ENCODE data around the gene CASK.

Gene CASK

GRCh38 chrX:41541386-41541785, 382.0 kb downstream of the CASK start:
- DNase-seq (ENCODE audit: insufficient read length), result no peak
- TF ChIP-seq TAF1 (IDR thresholded peaks at IDR 0.05; ENCODE audit: borderline replicate concordance, low read depth, low read length) (no peak), POLR2A (IDR thresholded peaks at IDR 0.05; ENCODE audit: low read depth, low read length) (no peak), POLR2AphosphoS5 (IDR thresholded peaks at IDR 0.05; ENCODE audit: low read depth, low read length) (no peak)
- FAIRE-seq, result no peak

GRCh38 chrX:41538707-41539106, 384.6 kb downstream of the CASK start:
- TF ChIP-seq POLR2A (IDR thresholded peaks at IDR 0.05; ENCODE audit: low read depth, low read length) (no peak), POLR2AphosphoS5 (IDR thresholded peaks at IDR 0.05; ENCODE audit: low read depth, low read length) (no peak), TAF1 (IDR thresholded peaks at IDR 0.05; ENCODE audit: borderline replicate concordance, low read depth, low read length) (no peak)
- no peak for DNase-seq (ENCODE audit: insufficient read length)
- no peak for FAIRE-seq

GRCh38 chrX:41530085-41530484, 393.3 kb downstream of the CASK start:
- TF ChIP-seq TAF1 (IDR thresholded peaks at IDR 0.05; ENCODE audit: borderline replicate concordance, low read depth, low read length) (no peak), POLR2AphosphoS5 (IDR thresholded peaks at IDR 0.05; ENCODE audit: low read depth, low read length) (no peak), POLR2A (IDR thresholded peaks at IDR 0.05; ENCODE audit: low read depth, low read length) (no peak)
- FAIRE-seq (no peak), DNase-seq (ENCODE audit: insufficient read length) (no peak)

GRCh38 chrX:41529221-41529620, 394.1 kb downstream of the CASK start:
- DNase-seq (ENCODE audit: insufficient read length), result no peak
- no peak for TF ChIP-seq POLR2AphosphoS5 (IDR thresholded peaks at IDR 0.05; ENCODE audit: low read depth, low read length)
- TF ChIP-seq POLR2A (IDR thresholded peaks at IDR 0.05; ENCODE audit: low read depth, low read length), result no peak
- no peak for TF ChIP-seq TAF1 (IDR thresholded peaks at IDR 0.05; ENCODE audit: borderline replicate concordance, low read depth, low read length)
- no peak for FAIRE-seq

GRCh38 chrX:41528784-41529183, 394.6 kb downstream of the CASK start:
- DNase-seq (ENCODE audit: insufficient read length) (no peak), FAIRE-seq (no peak)
- TF ChIP-seq POLR2A (IDR thresholded peaks at IDR 0.05; ENCODE audit: low read depth, low read length) (no peak), POLR2AphosphoS5 (IDR thresholded peaks at IDR 0.05; ENCODE audit: low read depth, low read length) (no peak), TAF1 (IDR thresholded peaks at IDR 0.05; ENCODE audit: borderline replicate concordance, low read depth, low read length) (no peak)

- DNase-seq (ENCODE audit: insufficient read length), result no peak
- no peak for FAIRE-seq
- no peak for TF ChIP-seq TAF1 (IDR thresholded peaks at IDR 0.05; ENCODE audit: borderline replicate concordance, low read depth, low read length)
Measured at GRCh38 chrX:41526925-41527324, 396.4 kb downstream of the CASK start.

GRCh38 chrX:41526271-41526670, 397.1 kb downstream of the CASK start:
- FAIRE-seq (no peak), DNase-seq (ENCODE audit: insufficient read length) (no peak)
- TF ChIP-seq TAF1 (IDR thresholded peaks at IDR 0.05; ENCODE audit: borderline replicate concordance, low read depth, low read length) (no peak), POLR2AphosphoS5 (IDR thresholded peaks at IDR 0.05; ENCODE audit: low read depth, low read length) (no peak), POLR2A (IDR thresholded peaks at IDR 0.05; ENCODE audit: low read depth, low read length) (no peak)

GRCh38 chrX:41522671-41523070, 400.7 kb downstream of the CASK start:
- FAIRE-seq (no peak), DNase-seq (ENCODE audit: insufficient read length) (no peak)
- TF ChIP-seq POLR2A (IDR thresholded peaks at IDR 0.05; ENCODE audit: low read depth, low read length), result no peak
- no peak for TF ChIP-seq POLR2AphosphoS5 (IDR thresholded peaks at IDR 0.05; ENCODE audit: low read depth, low read length)
- TF ChIP-seq TAF1 (IDR thresholded peaks at IDR 0.05; ENCODE audit: borderline replicate concordance, low read depth, low read length), result no peak

GRCh38 chrX:41522081-41522480, 401.3 kb downstream of the CASK start:
- no peak for TF ChIP-seq TAF1 (IDR thresholded peaks at IDR 0.05; ENCODE audit: borderline replicate concordance, low read depth, low read length)
- TF ChIP-seq POLR2AphosphoS5 (IDR thresholded peaks at IDR 0.05; ENCODE audit: low read depth, low read length), result no peak
- TF ChIP-seq POLR2A (IDR thresholded peaks at IDR 0.05; ENCODE audit: low read depth, low read length), result no peak
- FAIRE-seq, result no peak
- no peak for DNase-seq (ENCODE audit: insufficient read length)

- TF ChIP-seq POLR2A (IDR thresholded peaks at IDR 0.05; ENCODE audit: low read depth, low read length) (no peak), TAF1 (IDR thresholded peaks at IDR 0.05; ENCODE audit: borderline replicate concordance, low read depth, low read length) (no peak), POLR2AphosphoS5 (IDR thresholded peaks at IDR 0.05; ENCODE audit: low read depth, low read length) (no peak)
- DNase-seq (ENCODE audit: insufficient read length), result no peak
Measured at GRCh38 chrX:41519468-41519867, 403.9 kb downstream of the CASK start.

GRCh38 chrX:41518841-41519220, 404.5 kb downstream of the CASK start:
- DNase-seq (ENCODE audit: insufficient read length) (no peak), FAIRE-seq (no peak)
- TF ChIP-seq POLR2AphosphoS5 (IDR thresholded peaks at IDR 0.05; ENCODE audit: low read depth, low read length) (no peak), POLR2A (IDR thresholded peaks at IDR 0.05; ENCODE audit: low read depth, low read length) (no peak), TAF1 (IDR thresholded peaks at IDR 0.05; ENCODE audit: borderline replicate concordance, low read depth, low read length) (no peak)

More at GRCh38 chrX:41519468-41519867, 403.9 kb downstream of the CASK start:
- no peak for FAIRE-seq

- DNase-seq (ENCODE audit: insufficient read length), result no peak
- TF ChIP-seq POLR2AphosphoS5 (IDR thresholded peaks at IDR 0.05; ENCODE audit: low read depth, low read length) (no peak), POLR2A (IDR thresholded peaks at IDR 0.05; ENCODE audit: low read depth, low read length) (no peak), TAF1 (IDR thresholded peaks at IDR 0.05; ENCODE audit: borderline replicate concordance, low read depth, low read length) (no peak)
- FAIRE-seq, result no peak
Measured at GRCh38 chrX:41518127-41518840, 405.1 kb downstream of the CASK start.
